K562 (cell line): ENCODE data around the gene ID4. TPM values are rescaled to one million over a fixed set of nuclear protein-coding genes. Genes with fewer than 3 reads are reported as not detected.

Experiments
- ARID1B ChIP-seq: fragments of 450-650 bp; IDR thresholded peaks from 2 replicates; pipeline ENCODE4 v1.6.1; 2016; ENCODE audit warnings: antibody characterized with exemption, mild to moderate bottlenecking, inconsistent platforms
- CHD7 ChIP-seq: fragments of 200-600 bp; sonication (generic); IDR thresholded peaks from one replicate; pipeline ENCODE4 v1.6.1; 2012; ENCODE audit warnings: mild to moderate bottlenecking, low read depth, low read length, inconsistent platforms
- E2F8 ChIP-seq: fragments of 450-650 bp; IDR thresholded peaks from 2 replicates; pipeline ENCODE4 v1.7.1; 2018; ENCODE audit warnings: mild to moderate bottlenecking, low read depth; ENCODE audit not compliant: partially characterized antibody
- MLLT1 ChIP-seq, 2 experiments: fragments of 450-650 bp; IDR thresholded peaks; 2 replicates each; pipeline ENCODE4 v1.6.1; 2016
- PPARD ChIP-seq: fragments of 250-450 bp; sonication (Bioruptor Pico); IDR thresholded peaks from 2 replicates; pipeline ENCODE4 v1.8.0; 2022; ENCODE audit warnings: inconsistent platforms, mild to moderate bottlenecking, moderate library complexity
- PRPF4 ChIP-seq: fragments of 200-400 bp; formaldehyde crosslinking; IDR thresholded peaks from one replicate; pipeline ENCODE4 v1.6.1; 2017; ENCODE audit warnings: low read length, low read depth, mild to moderate bottlenecking; ENCODE audit not compliant: insufficient read depth, poor library complexity, severe bottlenecking
- PURB ChIP-seq: sonication (generic); formaldehyde crosslinking; IDR thresholded peaks from 2 replicates; pipeline ENCODE4 v1.9.0; 2021; ENCODE audit warnings: low read depth, mild to moderate bottlenecking, missing genetic modification reagents
- SPI1 ChIP-seq: IDR thresholded peaks from 2 replicates; pipeline ENCODE4 v1.6.1; 2011; ENCODE audit warnings: low read depth, low read length, control low read depth, borderline replicate concordance
- polyA plus RNA-seq, 8 experiments: library from polyadenylated mRNA; depleted of rRNA in 4 of 8; stranded (reverse) in 5 of 8; unstranded in 3 of 8; fragments of >200 nt; fragmentation: Nextera tagmentation in 2 of 8; fragmentation: Illumina TruSeq in 1 of 8; extraction: Ambion mirVana in 2 of 8; extraction: Trizol in 1 of 8; gene quantifications; 2 replicates each; pipeline versions ENCODE4 v1.2.1 to v1.2.3, GENCODE V29; 2011 to 2014; ENCODE audit warnings: inconsistent platforms in 1 of 8, missing spikeins in 1 of 8
- total RNA-seq, 7 experiments: library from RNA; depleted of rRNA in 6 of 7; stranded (reverse); fragments of >200 nt in 6 of 7; fragmentation: Illumina TruSeq in 2 of 7; extraction: Trizol in 2 of 7; gene quantifications; 2 replicates each; pipeline versions ENCODE4 v1.2.1 to v1.2.3, GENCODE V29; 2011 to 2021; ENCODE audit warnings: low replicate concordance in 1 of 7

The ID4 gene
- total and polyA plus RNA-seq, 9 of the 15 experiments (the other 6 are each of a cell fraction or from before 2014, with no cell fraction given) = not detected

GRCh38 chr6:19866173-19866984 is 29.2 kb downstream of the ID4 start (continued):
- TF ChIP-seq PURB (CRISPR knock-in tag) = no peak
- no peak for TF ChIP-seq PPARD
- TF ChIP-seq E2F8 = no peak
- TF ChIP-seq CHD7 = no peak
- no peak for TF ChIP-seq SPI1
- TF ChIP-seq MLLT1 (IDR thresholded peaks at IDR 0.05) = no peak
- TF ChIP-seq PRPF4 = no peak
- no peak for TF ChIP-seq ARID1B
